Spleen (tissue), 7 donors: ENCODE measurements around the gene N4BP2L2.

Source experiments
- POLR2A ChIP-seq, 3 donors: fragments of 450-650 bp; IDR thresholded peaks; one replicate each; pipeline ENCODE4 v1.5.1; 2017; ENCODE audit warnings: antibody characterized with exemption in 3 of 3, mild to moderate bottlenecking in 1 of 3
- POLR2AphosphoS5 ChIP-seq, 3 donors: sonication (generic); formaldehyde crosslinking; IDR thresholded peaks; one replicate each; pipeline ENCODE4 v1.5.1; 2017; ENCODE audit warnings: antibody characterized with exemption in 3 of 3
- TF ChIP-seq, protein P1 (sequence below), 11 experiments: fragments of 200-600 bp in 7 of 11; fragments of 450-650 bp in 4 of 11; sonication (generic) in 4 of 11; IDR thresholded peaks in 8 of 11; conservative IDR thresholded peaks in 3 of 11; 1 replicate in 7 of 11; 2 replicates in 4 of 11; pipeline versions ENCODE4 v1.4.0 to v1.8.0; 2016 to 2021; ENCODE audit warnings: antibody characterized with exemption in 11 of 11, inconsistent platforms in 4 of 11, mild to moderate bottlenecking in 1 of 11
- donor health status: DM: no; HTN: no; CAD: no; lungs with moderate emphysema.
- donor health status: DM: no; HTN: no; CAD: no.
- donor health status: DM: no; HTN: no; CAD: no.

DNA sequence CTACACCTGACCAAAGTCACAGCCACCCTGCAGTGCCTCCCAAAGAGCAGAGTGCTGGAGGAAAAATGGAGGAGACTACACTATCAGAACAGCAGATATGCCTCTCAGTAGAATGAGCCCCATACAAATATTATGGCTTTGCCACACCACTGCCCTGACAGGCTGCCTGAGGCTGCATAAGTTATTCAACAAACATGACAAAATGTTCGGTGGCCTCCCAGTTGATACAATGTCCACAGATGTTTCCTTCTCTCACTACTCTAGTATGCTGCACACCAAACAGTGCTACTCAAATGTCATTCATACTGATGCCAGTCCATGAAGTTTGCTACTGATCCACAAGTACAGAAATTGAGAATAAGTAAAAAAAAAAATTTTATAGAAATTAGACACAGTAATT lies 41.0 kb downstream of the N4BP2L2 start:
- TF ChIP-seq, protein P1, sequence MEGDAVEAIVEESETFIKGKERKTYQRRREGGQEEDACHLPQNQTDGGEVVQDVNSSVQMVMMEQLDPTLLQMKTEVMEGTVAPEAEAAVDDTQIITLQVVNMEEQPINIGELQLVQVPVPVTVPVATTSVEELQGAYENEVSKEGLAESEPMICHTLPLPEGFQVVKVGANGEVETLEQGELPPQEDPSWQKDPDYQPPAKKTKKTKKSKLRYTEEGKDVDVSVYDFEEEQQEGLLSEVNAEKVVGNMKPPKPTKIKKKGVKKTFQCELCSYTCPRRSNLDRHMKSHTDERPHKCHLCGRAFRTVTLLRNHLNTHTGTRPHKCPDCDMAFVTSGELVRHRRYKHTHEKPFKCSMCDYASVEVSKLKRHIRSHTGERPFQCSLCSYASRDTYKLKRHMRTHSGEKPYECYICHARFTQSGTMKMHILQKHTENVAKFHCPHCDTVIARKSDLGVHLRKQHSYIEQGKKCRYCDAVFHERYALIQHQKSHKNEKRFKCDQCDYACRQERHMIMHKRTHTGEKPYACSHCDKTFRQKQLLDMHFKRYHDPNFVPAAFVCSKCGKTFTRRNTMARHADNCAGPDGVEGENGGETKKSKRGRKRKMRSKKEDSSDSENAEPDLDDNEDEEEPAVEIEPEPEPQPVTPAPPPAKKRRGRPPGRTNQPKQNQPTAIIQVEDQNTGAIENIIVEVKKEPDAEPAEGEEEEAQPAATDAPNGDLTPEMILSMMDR (IDR thresholded peaks at IDR 0.05 in 8 of 11, conservative IDR thresholded peaks at IDR 0.05 in 3 of 11) = no peak
- TF ChIP-seq POLR2AphosphoS5 (IDR thresholded peaks at IDR 0.05) (no peak), POLR2A (IDR thresholded peaks at IDR 0.05) (no peak)
